Ectodermal cell (in vitro differentiated cells): ENCODE data around the gene MRTFB.

Source experiments
- H3K27ac ChIP-seq: 2 replicates; pipeline ENCODE4 v1.7.0; 2013; ENCODE audit warnings: mild to moderate bottlenecking, low read depth, low read length; ENCODE audit not compliant: insufficient read depth, poor library complexity, severe bottlenecking
- H3K27me3 ChIP-seq: 2 replicates; pipeline ENCODE4 v1.7.0; 2013; ENCODE audit warnings: mild to moderate bottlenecking, low read length; ENCODE audit not compliant: insufficient read depth, control insufficient read depth, poor library complexity, severe bottlenecking
- H3K36me3 ChIP-seq: one replicate; pipeline ENCODE4 v1.7.0; 2013; ENCODE audit warnings: low read length; ENCODE audit not compliant: control insufficient read depth, insufficient read depth
- H3K4me1 ChIP-seq: one replicate; pipeline ENCODE4 v1.7.0; 2013; ENCODE audit warnings: low read length; ENCODE audit not compliant: control insufficient read depth, insufficient read depth
- H3K4me3 ChIP-seq: 2 replicates; pipeline ENCODE4 v1.7.0; 2013; ENCODE audit warnings: low read depth, low read length, control low read depth; ENCODE audit not compliant: insufficient read depth
- H3K9me3 ChIP-seq: 2 replicates; pipeline ENCODE4 v1.7.0; 2013; ENCODE audit warnings: mild to moderate bottlenecking, low read length, moderate library complexity; ENCODE audit not compliant: control insufficient read depth
- WGBS, 2 experiments: methylation state at CpG; one replicate each; pipeline ENCODE4 v1.1.7; 2013; ENCODE audit warnings: missing lambda C conversion rate in 2 of 2; 5-methylcytosine and 5-hydroxymethylcytosine counted together

The MRTFB gene

DNA sequence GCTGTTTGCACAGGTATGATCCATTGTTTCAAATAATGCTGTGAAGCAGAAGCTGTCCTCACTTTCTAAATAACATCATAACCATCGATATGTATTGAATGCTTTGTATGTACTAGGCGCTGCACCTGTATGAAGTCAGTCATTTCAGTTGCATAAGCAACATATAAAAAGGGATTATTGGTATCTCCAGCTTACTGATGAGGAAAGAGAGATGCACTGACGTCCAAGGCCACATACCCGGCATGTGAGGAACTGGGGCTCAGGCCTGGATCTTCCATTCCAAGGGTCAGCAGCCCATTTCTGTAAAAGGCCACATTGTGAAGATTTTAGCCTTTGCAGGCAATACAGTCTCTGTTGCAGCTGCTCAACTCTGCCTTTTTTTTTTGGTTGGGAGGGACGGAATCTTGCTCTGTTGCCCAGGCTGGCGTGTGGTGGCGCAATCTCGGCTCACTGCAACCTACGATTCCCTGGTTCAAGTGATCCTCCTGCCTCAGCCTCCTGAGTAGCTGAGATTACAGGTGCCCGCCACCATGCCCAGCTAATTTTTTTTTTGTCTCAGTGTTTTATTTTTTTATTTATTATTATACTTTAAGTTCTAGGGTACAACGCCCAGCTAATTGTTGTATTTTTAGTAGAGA lies 244.7 kb downstream of the MRTFB start:
- Histone ChIP-seq H3K4me3 (no peak overlapping the region), H3K9me3 (no peaks in the 10 kb centered on the region), H3K4me1 (peaks cover 3% of the 10 kb centered on the region), H3K36me3 (no peaks in the 10 kb centered on the region), H3K27me3 (no peaks in the 10 kb centered on the region), H3K27ac (no peak overlapping the region)
- 89 to 91% methylated on average over 10 to 11 of the region's 11 CpGs for WGBS, 2 experiments
